DMS79 (cell line): ENCODE data around the gene PRKAR1B.

Source experiments
- DNase-seq: peaks from one replicate; lab custom pipeline; 2025; lab: John Stamatoyannopoulos, UW

PRKAR1B gene

DNA sequence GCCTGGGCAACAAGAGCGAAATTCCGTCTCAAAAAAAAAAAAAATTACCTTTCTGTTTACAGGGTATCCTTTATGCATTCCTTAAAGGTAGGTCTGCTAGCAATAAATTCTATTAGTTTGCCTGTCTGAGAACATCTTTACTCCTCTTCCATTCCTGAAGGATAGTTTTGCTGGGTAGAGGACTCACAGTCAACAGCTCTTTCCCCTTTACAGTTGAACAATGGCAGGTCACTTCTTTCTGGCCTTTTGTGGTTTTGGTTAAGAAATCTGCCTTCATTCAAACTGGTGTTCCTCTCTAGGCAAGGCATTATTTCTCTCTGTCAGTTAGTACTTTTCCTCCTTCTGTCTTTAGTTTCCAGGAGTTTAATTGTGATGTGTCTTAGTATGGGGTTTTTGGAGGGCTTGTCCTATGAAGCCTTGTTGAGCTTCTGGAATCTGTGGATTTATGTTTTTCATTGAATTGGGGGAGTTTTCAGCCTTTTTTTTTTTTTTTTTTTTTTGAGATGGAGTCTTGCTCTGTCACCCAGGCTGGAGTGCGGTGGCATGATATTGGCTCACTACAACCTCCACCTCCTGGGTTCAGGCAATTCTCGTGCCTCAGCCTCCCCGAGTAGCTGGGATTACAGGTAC is 5.3 kb downstream of the PRKAR1B start:
- DNase-seq, result no peak

DNA sequence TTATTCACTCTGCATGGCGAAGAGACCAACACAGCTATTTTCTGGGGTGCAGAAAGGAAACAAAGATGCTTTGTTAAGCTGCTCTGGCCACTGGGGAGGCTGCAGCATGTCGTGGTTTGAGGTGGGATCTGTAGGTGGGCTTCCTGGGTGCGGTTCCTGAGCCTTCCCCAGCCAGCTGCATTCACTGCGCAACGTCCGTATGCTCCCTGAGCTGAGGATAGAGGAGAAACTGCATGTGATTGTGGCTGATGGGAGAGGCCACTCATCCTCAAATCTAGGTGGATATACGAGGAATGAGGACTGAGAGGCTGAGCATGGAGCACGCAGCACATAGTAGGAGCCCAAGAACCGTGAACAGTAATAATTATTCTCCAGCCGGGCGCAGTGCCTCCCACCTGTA is 10.4 kb downstream of the PRKAR1B start:
- DNase-seq, result no peak

DNA sequence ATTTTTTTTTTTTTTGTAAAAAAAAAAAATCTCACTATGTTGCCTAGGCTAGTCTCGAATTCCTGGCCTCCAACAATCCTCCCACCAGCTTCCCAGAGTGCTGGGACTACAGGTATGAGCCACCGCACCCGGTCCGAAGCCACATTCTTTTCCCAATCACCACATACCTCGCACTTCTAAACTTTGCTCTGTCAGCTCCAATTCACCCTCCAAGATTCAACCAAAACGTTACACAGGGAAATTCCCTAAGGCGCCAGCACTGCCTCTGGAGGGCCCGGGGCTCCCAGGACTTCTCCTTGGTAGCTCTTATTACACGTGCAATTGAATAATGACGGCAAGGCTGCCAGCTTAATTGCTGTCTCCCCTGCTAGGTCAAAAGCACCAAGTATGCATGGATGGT is 10.9 kb downstream of the PRKAR1B start:
- peak; percentile 61 for DNase-seq

DNA sequence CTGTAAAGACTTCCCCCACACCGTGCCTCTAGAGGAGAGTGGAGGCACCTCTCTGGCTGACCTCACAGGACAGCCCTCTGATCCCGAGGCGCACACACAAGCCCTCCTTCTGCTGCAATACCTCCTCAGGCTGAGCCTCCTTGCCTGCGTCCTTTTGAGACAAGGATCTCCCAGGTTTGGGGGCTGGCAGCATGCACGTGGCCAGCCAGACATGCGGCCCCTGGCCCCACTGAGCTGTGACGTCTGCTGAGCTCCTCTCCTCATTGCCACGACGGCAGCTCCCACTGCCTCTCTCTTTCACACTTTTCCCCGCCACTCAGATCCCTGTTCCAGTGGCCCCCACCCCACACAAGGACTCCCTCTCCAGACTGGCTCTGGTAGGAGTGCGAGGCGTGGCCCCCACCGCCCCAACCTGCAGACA is 12.8 kb downstream of the PRKAR1B start:
- DNase-seq, result no peak

DNA sequence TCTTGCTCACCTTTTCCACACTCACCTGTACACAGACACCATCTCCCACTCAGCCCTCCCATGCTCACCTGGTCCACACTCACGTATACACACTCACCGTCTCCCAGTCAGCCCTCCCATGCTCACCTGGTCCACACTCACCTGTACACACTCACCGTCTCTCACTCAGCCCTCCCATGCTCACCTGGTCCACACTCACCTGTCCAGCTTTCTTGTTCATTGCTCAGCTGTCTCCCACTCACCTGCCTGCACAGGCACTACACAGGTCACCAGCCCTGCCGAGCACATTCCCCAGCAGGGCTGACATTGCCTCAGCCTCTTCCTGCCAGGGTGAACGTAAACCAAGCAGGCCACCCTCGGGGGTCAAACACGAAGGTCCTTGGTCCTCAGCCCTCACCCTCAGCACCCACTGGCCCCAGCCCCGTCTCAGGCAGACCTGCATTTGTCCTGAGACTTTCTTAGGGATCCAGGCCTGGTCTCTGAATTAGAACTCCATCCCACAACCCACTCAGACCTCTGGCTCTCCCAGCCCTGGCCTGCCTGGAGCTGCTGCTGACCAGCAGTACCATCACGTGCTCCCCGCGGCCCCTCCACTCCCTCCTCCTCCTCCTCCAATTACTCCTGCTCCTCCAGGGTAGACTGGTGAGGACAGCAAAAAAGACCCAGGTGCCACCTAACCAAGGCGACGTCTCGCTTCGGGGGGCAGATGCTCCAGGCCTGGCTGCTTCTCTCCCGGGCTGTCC is 13.4 kb downstream of the PRKAR1B start:
- no peak for DNase-seq

DNA sequence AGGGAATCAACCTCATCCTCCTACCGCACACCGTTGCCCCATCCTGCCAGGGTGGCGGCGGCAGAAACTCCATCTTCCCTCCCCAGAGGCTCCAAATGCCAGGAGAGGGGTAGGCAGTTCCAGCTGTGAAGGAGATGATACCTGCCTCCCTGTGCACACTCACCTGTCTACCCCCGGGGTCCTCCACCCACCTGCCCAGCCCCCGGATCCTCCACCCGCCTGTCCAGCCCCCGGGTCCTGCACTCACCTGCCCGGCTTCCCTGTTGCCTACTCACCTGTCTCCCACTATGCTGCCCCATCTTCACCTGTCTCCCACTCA is 14.0 kb downstream of the PRKAR1B start:
- no peak for DNase-seq

DNA sequence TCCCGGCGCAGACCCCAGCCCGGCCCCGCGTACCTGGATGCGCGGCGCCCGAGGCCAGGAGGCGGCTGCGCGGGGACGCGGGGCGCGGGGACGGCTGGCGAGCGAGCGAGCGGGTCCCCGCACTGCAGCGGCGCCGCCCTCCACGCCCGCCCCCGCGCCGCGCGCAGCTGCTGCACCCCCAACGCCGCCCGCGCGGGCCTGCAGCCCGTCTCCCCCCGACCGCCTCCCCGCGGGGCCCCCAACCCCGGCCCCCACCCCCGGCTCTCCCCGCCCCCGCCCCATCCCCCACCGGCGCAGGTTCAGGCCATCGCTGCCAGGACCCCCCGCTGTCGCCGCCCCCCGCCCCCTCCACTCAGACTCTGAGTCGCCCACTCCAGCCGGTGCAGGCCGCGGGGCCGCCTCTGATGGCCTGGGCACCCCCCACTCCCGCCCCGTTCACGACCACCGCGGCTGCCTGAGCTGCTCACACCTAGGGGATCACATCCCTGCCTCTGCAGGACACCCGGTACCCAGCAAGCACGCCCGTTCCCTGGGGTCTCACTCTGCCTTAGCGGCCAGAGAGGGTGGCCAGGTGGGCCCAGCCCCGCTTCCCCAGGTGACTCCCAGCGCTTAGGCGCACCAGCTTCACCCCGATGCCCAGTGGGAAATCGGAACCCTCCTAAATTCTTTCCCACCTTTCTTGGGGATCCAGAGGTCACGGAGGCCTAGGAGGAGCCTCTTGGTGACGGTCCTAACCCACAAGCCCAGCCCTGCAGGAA is 14.5 kb downstream of the PRKAR1B start:
- no peak for DNase-seq

DNA sequence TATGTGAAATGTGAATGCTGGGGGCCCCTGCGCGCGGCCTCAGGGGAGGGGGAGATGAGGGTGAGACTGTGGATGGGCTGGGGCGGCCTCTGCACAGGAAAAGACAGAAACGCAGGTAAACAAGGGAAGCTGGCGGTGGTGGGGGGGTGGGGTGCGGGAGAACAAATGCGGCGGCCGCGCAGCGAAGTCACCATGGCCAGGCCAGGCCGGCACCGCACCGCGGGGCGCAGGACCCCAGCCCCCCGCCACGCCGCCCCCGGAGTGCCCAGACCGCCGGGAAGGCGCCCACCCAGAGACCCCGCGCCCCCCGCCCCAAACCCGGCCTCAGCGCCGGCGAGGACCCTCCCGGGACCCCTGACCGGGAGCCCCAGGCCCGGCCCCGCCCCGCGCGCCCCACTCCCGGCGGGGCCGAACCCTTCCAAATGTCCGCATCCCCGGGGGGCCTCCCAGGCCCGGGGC is 15.1 kb downstream of the PRKAR1B start:
- DNase-seq, result no peak

DNA sequence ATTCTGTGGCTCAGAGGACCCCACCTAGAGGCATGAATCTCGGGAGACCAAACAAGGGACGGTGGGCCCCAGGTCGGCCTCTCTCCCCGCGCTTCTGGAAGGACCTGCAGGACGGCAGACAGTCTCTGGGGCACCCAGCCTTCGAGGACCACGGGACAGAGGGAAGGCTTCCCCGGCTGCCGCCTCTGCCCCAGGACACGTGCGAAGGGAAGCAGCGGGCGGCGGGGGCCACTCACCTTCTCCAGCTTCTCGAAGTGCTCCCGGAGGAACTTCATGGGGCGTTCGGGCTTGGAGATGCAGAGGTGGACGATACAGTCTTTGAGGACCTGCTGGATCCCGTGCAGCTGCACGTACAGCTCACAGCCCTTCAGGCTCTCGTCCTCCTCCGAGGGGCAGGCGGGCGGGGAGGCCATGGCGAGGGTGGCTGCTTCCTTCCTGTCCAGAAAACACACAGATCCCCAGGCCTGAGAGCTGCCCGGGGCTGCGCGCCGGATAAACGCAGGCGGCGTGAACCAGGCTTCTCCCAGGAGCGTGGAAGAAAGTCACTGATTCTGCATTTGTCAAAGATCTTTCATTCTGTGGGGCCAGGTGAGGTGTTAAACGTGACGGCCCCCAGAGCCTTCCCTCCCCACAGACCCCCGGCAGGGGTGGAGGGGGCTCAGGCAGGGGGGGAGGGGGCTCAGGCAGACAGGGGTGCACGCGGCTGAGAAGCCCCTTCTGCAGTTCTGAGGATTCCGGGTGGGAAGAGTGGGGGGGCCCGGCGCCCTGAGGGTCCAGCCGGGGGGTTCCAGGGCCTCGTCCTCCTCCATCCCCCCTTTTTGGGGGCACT is 15.8 kb downstream of the PRKAR1B start:
- DNase-seq, result no peak

DNA sequence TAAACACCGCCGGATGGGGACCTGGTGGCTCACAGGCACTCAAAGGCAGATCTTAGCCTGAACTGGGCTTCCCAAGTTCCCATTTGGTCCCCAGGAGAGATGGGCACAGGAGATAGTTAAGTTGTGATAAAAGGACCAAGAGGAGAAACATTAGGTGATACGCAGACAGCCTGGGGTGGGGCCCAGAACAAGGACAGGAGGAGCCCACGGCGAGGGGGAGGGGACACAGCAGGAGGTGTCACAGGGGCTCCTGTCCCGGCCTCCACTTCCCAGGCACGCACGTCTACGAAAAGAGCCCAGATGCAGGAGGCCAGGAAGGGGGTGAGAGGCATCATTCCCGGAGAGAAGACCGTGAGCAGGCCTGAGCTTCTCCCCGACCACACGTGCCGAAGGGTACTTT is 16.9 kb downstream of the PRKAR1B start:
- DNase-seq, result no peak

DNA sequence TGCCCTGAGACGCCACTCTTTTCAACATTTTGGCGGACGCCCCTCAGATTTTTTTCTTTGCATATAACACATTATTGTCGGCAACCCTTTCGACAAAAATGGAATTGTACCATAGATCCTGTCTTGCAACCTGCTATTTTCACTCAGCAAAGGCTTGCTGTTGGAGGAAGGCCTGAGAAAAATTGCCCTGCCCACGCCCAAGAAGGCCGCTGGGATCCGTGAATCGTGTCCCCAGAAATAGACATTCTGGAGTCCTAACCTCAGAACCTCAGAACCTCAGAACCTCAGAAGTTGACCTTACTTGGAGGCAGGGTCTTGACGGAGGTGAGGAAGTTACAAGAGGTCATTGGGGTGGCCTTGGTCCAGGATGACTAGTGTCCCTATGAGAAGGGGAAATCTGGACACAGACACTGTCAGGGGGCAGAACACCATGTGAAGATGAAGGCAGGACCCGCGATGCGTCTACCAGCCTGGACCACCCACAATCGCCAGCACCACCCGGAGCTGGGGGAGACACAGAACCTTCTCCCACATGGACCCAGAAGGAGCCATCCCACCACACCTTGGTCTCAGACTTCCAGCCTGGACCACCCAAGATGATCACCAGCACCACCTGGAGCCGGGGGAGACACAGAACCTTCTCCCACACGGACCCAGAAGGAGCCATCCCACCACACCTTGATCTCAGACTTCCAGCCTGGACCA is 19.6 kb downstream of the PRKAR1B start:
- DNase-seq, result no peak

DNA sequence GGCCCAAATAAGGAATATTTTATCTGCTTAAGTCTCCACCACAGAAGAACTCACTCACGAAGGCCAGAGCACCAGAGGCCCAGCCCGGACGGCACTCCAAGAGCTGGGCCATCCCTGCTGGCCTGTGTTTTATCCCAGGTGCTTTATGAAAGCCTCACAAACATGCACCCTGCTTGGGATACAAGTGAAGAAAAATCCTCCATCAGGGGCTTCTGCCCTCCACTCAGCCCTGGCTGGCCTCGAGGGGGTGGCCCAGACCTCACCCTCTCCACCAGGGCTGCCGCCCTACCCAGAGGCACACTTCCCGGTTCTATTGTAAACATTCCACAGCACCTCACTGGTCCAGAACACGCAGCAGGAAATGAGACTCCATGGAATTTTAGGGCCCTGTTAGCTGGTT is 20.4 kb downstream of the PRKAR1B start:
- no peak for DNase-seq

DNA sequence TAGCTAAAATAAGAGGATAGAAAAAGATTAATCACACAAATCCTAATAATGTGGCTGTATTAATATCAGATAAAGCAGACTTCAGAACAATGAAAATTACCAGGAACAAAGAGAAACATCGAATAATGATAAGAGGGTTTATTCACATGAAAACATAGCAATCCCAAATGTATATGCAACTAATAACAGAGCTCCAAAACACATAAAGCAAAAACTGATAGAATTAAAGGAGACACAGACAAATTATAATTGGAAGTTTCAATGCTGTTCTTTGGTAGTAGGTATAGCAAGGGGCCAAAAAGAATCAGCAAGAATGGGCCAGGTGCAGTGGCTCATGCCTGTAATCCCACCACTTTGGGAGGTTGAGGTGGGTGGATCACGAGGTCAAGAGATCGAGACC is 24.0 kb downstream of the PRKAR1B start:
- DNase-seq, result no peak

DNA sequence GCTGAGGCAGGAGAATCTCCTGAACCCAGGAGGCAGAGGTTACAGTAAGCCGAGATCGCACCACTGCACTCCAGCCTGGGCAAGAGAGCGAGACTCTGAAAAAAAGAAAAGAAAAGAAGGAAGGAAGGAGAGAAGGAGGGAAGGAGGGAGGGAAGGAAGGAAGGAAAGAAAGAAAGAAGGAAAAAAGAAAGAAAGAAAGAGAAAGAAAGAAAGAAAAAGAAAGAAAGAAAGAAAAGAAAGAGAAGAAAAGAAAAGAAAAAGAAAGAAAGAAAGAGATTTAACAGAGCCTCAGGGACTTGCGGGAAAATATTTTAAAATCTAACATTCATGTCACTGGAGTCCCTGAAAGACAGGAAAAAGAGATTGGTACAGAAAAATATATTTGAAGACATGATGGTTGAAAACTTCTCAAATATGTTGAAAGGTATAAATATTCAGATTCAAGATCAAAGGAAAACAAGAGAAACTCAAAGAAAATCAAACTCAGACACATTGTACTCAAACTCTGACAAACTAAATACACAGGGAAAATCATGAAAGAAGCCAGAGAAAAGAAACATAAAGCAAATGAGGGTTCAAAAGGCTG is 25.9 kb downstream of the PRKAR1B start:
- DNase-seq, result no peak

DNA sequence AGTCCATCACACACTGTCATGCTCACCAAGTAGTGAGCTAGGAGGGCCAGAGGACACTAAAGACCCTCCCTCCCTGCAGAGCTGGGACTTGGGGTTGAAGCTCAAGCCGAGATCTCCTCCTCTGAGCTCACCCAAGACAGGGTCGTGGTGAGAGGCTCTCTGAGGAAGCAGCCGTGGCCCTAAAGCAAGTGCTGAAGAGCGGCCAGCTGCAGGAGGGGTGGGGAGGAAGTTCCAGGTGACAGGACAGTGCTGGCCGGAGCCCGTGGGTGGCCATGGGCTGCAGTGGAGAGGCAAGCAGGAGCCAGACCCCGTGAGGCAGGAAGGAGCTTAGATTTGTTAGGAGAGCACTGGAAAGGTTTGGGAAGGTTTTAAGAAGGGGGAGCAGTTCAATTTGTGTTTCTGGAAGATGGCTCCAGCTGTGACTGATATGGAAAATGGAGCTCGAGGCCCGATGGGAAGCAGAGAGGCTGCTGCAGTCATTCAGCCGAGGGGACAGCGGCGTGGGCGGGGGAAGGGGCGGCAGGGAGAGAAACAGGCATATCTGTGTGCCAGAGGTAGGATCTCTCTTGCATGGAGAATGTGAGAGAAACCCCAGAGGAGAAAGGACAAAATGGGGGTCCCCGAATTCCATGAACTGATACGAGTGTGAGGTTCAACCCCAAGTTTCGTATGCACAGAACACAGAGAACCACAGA is 27.5 kb downstream of the PRKAR1B start:
- no peak for DNase-seq

DNA sequence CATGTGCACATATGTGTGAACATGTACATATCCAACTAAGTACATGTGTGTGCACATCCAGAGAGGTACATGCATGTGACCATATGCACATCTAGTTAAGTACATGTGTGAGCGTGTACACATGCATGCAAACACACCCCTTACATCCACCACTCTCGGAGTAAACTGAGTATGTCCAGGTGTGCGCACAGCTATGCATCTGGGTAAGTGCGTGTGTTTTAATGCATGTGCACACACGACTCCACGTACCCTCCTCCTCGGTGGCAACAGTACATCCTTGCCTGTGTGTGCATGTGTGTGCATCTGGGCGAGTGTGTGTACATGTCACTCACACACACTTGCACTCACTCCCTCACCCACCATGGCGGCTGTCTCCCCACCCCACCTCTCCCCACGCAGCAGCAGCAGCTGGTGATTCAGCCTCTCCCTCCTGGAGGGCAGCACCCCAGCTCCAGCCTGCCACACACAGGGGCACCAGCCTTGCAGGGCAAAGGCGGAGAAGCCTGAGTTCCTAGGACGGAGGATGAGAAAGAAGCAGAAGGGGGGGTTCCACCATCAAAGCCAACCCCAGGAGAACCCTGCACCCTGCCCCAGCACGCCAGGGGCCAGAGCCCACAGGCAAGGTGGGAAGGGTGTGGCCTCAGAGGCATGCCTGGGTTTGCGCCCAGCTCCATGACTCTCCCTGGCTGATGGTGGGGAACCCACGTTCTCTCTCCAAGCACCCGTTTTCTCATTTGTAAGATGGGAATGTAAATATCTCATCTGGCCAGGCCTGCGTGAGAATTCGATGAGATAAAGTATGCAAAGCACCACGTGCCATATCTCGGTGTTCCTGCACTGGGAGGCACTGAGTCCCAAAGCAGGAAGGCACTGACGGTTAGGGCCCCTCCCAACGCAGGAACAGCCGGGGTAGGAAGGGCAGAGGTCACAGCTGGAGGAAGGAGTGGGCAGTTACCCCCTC is 28.3 kb downstream of the PRKAR1B start:
- DNase-seq, result no peak

DNA sequence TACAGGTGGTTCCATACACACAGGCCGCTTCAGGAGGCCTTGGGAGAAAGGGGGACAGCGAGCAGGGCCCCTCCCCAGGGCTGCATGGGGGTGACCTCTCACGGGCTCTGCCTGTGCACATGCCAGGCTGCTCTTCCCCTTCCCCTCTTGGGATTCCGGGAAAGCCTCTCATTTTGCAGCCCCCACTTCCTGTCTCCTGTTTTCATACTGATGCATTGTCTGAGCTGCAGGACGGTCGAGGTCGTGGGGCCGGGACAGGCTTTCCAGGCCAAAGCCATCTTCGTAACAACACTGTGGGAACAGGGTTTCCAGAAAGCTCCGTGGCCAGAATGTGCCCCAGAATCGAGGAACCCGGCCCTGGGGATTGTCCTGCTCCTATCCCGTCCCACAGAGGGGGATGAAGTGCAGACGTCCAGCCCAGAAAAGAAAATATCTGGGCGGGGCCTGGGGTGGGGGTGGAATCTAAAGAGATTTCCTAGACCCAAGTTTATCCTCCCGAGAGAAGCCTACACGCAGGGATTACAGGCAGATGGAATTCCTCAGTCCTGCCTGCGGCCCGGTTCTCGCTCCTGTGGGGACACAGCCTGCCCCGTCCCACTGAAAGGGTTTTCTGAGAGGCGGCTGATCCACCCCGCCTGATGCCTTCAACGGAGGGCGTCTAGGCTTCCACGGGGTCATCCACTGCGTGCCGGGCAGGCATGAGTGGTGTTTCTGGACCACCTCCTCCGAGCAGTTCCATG is 30.1 kb downstream of the PRKAR1B start:
- no peak for DNase-seq

DNA sequence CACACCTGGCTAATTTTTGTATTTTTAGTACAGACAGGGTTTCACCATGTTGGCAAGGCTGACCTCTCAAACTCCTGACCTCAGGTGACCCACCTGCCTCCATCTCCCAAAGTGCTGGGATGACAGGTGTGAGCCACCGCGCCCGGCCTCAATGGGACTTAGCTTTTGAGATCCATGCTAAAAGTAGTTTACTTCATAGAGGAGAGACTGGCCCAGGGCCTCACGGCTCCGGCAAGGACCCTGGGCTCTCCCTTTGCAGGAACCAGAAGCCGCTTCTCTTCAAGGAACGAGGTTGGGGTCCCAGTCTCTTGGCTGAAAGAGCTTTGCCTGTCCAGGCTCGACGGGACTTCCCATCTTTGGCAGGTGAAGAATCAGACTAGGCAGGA is 30.7 kb downstream of the PRKAR1B start:
- DNase-seq, result no peak

DNA sequence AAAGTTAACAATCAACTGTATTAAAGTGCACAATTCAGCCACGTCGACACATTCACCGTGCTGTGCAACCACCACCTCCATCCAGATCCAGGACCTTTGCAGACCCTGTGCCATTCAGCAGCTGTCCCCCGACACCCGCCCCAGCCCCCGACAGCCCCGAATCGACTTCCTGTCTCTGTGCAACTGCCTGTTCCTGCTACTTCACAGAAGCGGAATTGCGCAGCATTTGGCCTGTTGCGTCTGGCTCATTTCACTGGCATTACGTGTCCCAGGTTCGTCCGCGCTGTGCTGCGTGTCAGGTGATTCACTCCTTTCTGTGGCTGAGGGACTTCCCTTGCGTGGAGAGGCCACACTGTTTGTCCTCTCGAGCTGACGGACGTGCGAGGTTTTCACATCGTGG is 33.8 kb downstream of the PRKAR1B start:
- DNase-seq, result no peak
